ENCODE data around the gene MST1.

Gene MST1

GRCh38 chr3:49723296-49723627 lies 34.0 kb upstream of the MST1 start:
- Histone ChIP-seq H3K4me3 (ENCODE audit: low read depth, low read length) (peak overlapping the region; percentile 90), H3K4me1 (ENCODE audit: control insufficient read depth, insufficient read depth, low read length) (no peaks in the 10 kb centered on the region), H3K9me3 (ENCODE audit: control insufficient read depth, insufficient read depth, low read depth, low read length) (no peaks in the 10 kb centered on the region), H3K27ac (ENCODE audit: extremely low read depth, low read depth, low read length) (peak overlapping the region; percentile 87), H3K36me3 (ENCODE audit: control insufficient read depth in 2 of 2, insufficient read depth in 1 of 2, low read length in 2 of 2) (peaks cover 0 to 77% of the 10 kb centered on the region in 2 experiments; a peak in 1 of 3 replicates)
- ChIA-PET CTCF (interaction anchor here (0.6 to 0.7 kb wide), 2 partner anchors 12 to 183 kb away, joined by 3 read pairs; no protein-coding TSS in a partner anchor), POLR2A (interaction anchor here (0.5 to 1.7 kb wide), 7 partner anchors 8 to 1945 kb away, joined by 3 to 9 read pairs (median 4); partner anchors contain the start of gene IP6K1)
- TF ChIP-seq ZNF792 (tag by site-specific recombination; IDR thresholded peaks at IDR 0.05), result no peak
- no peak for TF ChIP-seq ZNF184 (tag by site-specific recombination; IDR thresholded peaks at IDR 0.05)
- no peak for TF ChIP-seq ZNF658 (tag by site-specific recombination; IDR thresholded peaks at IDR 0.05)
- TF ChIP-seq ZNF621 (tag by site-specific recombination; IDR thresholded peaks at IDR 0.05), result no peak
- no peak for TF ChIP-seq ZNF548 (tag by site-specific recombination; IDR thresholded peaks at IDR 0.05)
- no peak for TF ChIP-seq ZNF747 (tag by site-specific recombination; IDR thresholded peaks at IDR 0.05)
- no peak for TF ChIP-seq ZNF585B (tag by site-specific recombination; IDR thresholded peaks at IDR 0.05)
- TF ChIP-seq ZNF280D (tag by site-specific recombination; IDR thresholded peaks at IDR 0.05), result no peak

- peaks cover 0 to 77% of the 10 kb centered on the region in 2 experiments; a peak in 1 of 3 replicates for H3K36me3 ChIP-seq (ENCODE audit: control insufficient read depth in 2 of 2, insufficient read depth in 1 of 2, low read length in 2 of 2)
- ChIA-PET POLR2A (interaction anchor here (0.5 to 1.7 kb wide), 5 partner anchors 8 to 586 kb away, joined by 3 to 9 read pairs (median 4); no protein-coding TSS in a partner anchor), CTCF (interaction anchor here (0.6 to 0.7 kb wide), 2 partner anchors 13 to 184 kb away, joined by 3 read pairs; no protein-coding TSS in a partner anchor)
- H3K27ac ChIP-seq (ENCODE audit: extremely low read depth, low read depth, low read length), result peak overlapping the region; percentile 87; the same call in 1 of the 2 replicates
- no peaks in the 10 kb centered on the region for H3K4me1 ChIP-seq (ENCODE audit: control insufficient read depth, insufficient read depth, low read length)
- TF ChIP-seq BCL11B (tag by site-specific recombination; IDR thresholded peaks at IDR 0.05; ENCODE audit: low read depth) (0 out of 2 replicates have a peak, but pooled peaks have one; percentile 14), ZNF16 (tag by site-specific recombination; IDR thresholded peaks at IDR 0.05; ENCODE audit: low read depth) (no peak)
- H3K9me3 ChIP-seq (ENCODE audit: control insufficient read depth, insufficient read depth, low read depth, low read length), result no peaks in the 10 kb centered on the region
- H3K4me3 ChIP-seq (ENCODE audit: low read depth, low read length), result peak overlapping the region; percentile 90
Measured at GRCh38 chr3:49722896-49723295, 33.6 kb upstream of the MST1 start.

- CTCF ChIA-PET, result no interaction called here
- Histone ChIP-seq H3K4me1 (ENCODE audit: control insufficient read depth, insufficient read depth, low read length) (no peaks in the 10 kb centered on the region), H3K4me3 (ENCODE audit: low read depth, low read length) (no peak overlapping the region; the same call in 1 of the 2 replicates), H3K9me3 (ENCODE audit: control insufficient read depth, insufficient read depth, low read depth, low read length) (no peaks in the 10 kb centered on the region), H3K36me3 (ENCODE audit: control insufficient read depth in 2 of 2, insufficient read depth in 1 of 2, low read length in 2 of 2) (peaks cover 0 to 76% of the 10 kb centered on the region in 2 experiments; a peak in 1 of 3 replicates), H3K27ac (ENCODE audit: extremely low read depth, low read depth, low read length) (no peak overlapping the region)
- POLR2A ChIA-PET, result interaction anchor here (0.6 to 1.2 kb wide), 2 partner anchors 64 to 1111 kb away, joined by 5 to 7 read pairs; partner anchors contain the start of gene IP6K1
- TF ChIP-seq ZNF48 (tag by site-specific recombination; IDR thresholded peaks at IDR 0.05) (no peak), SCRT1 (tag by site-specific recombination; IDR thresholded peaks at IDR 0.05; ENCODE audit: borderline replicate concordance) (peak; percentile 59; the same call in 1 of the 2 replicates), ZSCAN18 (tag by site-specific recombination; IDR thresholded peaks at IDR 0.05) (no peak), ZBTB7A (tag by site-specific recombination; IDR thresholded peaks at IDR 0.05; ENCODE audit: low read depth) (no peak), SCRT2 (tag by site-specific recombination; IDR thresholded peaks at IDR 0.05) (peak; percentile 85), ZNF791 (tag by site-specific recombination; IDR thresholded peaks at IDR 0.05) (no peak), TCF7L2 (IDR thresholded peaks at IDR 0.05; ENCODE audit: borderline replicate concordance, low read depth, low read length) (no peak), ZNF23 (tag by site-specific recombination; IDR thresholded peaks at IDR 0.05; ENCODE audit: borderline replicate concordance) (no peak)
Measured at GRCh38 chr3:49721896-49722781, 32.9 kb upstream of the MST1 start.

All from HEK293 (cell line).